ENCODE results near the gene QKI. TPM values are rescaled to one million over a fixed set of nuclear protein-coding genes. Genes with fewer than 3 reads are reported as not detected.

Gene QKI
- total and polyA plus RNA-seq, 10 of the 15 experiments (the other 5 are each of a cell fraction or from before 2014, with no cell fraction given), result 4.7 to 72.5 (median 38.9) TPM

DNA sequence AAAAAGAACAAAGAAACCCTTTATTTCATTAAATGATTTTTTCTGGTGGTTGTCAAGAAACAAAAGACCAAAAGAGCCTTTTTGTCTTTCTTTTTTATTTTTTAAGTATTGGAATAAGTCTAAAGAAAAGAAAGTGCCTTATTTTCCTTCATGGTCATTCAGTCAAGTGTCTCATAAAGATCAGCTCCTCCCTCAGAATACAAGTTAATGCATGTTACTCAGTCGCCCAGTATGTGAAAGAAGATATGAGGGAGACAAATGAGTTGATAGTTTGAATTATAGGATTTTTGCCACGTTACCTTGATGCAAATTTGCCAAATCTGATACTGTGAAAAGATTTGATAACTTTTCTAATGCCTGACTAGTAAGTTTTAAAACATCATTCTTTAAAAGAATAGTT is 157.2 kb downstream of the QKI start:
- H3K4me3 ChIP-seq, result no peak overlapping the region
- no peaks in the 10 kb centered on the region for H4K20me1 ChIP-seq (ENCODE audit: control insufficient read depth, insufficient read depth)
- TSS peak; percentile 30 for BruUV-seq (replicated peaks)
- H3K4me2 ChIP-seq (ENCODE audit: control insufficient read depth, insufficient read depth), result no peak overlapping the region
- ChIA-PET CTCF (interaction anchor here (0.7 kb wide), 1 partner anchor 8 kb away, joined by 3 read pairs; no protein-coding TSS in a partner anchor), RAD21 (ENCODE audit: unreplicated experiment) (no interaction called here), SMC1A (ENCODE audit: uncharacterized antibody, unreplicated experiment) (no interaction called here), POLR2A (no interaction called here)
- no peak overlapping the region for H3K27ac ChIP-seq (ENCODE audit: control insufficient read depth, insufficient read depth)
- 100% methylated on average over 2 of the region's 2 CpGs for WGBS (ENCODE audit: insufficient coverage, insufficient replicate concordance, low lambda C conversion rate, missing lambda C conversion rate)
- no peak overlapping the region for H2AFZ ChIP-seq (ENCODE audit: control insufficient read depth, low read depth, low read length)
- ATAC-seq (no peak), DNase-seq (ENCODE audit: low read depth, low spot score) (no peak), FAIRE-seq (no peak)
- intact Hi-C loops (cut with micrococcal nuclease; ENCODE audit: unreplicated experiment), result no loop called here
- H3K36me3 ChIP-seq (ENCODE audit: control insufficient read depth in 2 of 2, insufficient read depth in 2 of 2, low read length in 1 of 2), result no peaks in the 10 kb centered on the region
- no peak for TF ChIP-seq E2F4 (IDR thresholded peaks at IDR 0.05; ENCODE audit: low read depth, low read length)
- TF ChIP-seq SIN3A (IDR thresholded peaks at IDR 0.05; ENCODE audit: low read depth, low read length), result no peak
- TF ChIP-seq KDM1A (IDR thresholded peaks at IDR 0.05; ENCODE audit: borderline replicate concordance), result no peak
- TF ChIP-seq SREBF1 (IDR thresholded peaks at IDR 0.05; ENCODE audit: low read length), result no peak
- no peak for TF ChIP-seq PRDM15 (CRISPR knock-in tag; IDR thresholded peaks at IDR 0.05)
- TF ChIP-seq, protein P1, sequence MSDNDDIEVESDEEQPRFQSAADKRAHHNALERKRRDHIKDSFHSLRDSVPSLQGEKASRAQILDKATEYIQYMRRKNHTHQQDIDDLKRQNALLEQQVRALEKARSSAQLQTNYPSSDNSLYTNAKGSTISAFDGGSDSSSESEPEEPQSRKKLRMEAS (IDR thresholded peaks at IDR 0.05; ENCODE audit: low read depth, low read length), result no peak
- no peak for TF ChIP-seq RFX5 (IDR thresholded peaks at IDR 0.05; ENCODE audit: low read depth, low read length)
- TF ChIP-seq MYC (IDR thresholded peaks at IDR 0.05; ENCODE audit: insufficient read depth, insufficient read length, insufficient replicate concordance, low read length, severe bottlenecking), result no peak
- TF ChIP-seq NFYB (IDR thresholded peaks at IDR 0.05; ENCODE audit: insufficient read depth, low read depth, low read length), result no peak
- no peak for TF ChIP-seq NR2C1 (IDR thresholded peaks at IDR 0.05)
- TF ChIP-seq E2F8 (IDR thresholded peaks at IDR 0.05; ENCODE audit: low read depth, partially characterized antibody), result no peak
- no peak for TF ChIP-seq SMAD1 (IDR thresholded peaks at IDR 0.05; ENCODE audit: low read depth, partially characterized antibody)
- TF ChIP-seq ZBTB33 (IDR thresholded peaks at IDR 0.05), result no peak
- H3K4me1 ChIP-seq (ENCODE audit: control insufficient read depth, insufficient read depth, low read length), result no peaks in the 10 kb centered on the region
- H3K9ac ChIP-seq (ENCODE audit: control insufficient read depth, insufficient read depth, low read length), result no peak overlapping the region
- no peaks in the 10 kb centered on the region for H3K27me3 ChIP-seq (replicated peaks in 1 of 2; ENCODE audit: control insufficient read depth in 2 of 2, insufficient read depth in 2 of 2, low read length in 1 of 2)
- H3K9me3 ChIP-seq (replicated peaks; ENCODE audit: control insufficient read depth, insufficient read depth, low read length), result no peaks in the 10 kb centered on the region
- no peaks in the 10 kb centered on the region for H3K79me2 ChIP-seq (ENCODE audit: control insufficient read depth, insufficient read depth, low read length)
- in situ Hi-C loops (cut with MboI), result no loop called here
